RWPE2 (cell line): ENCODE measurements around the gene PLA2G5.
"Not testable (repeated sequence)": the region's sequence is repeated elsewhere in the genome, so short reads cannot be mapped to it uniquely, and the experiment has no call there.

ENCODE experiments used
- ATAC-seq: fragments of 200-7000 bp; cut with Tn5 transposase; 3 replicates; pipeline ENCODE4 v1.9.1; 2021; ENCODE audit warnings: low read depth
- DNase-seq: peaks from one replicate; pipeline ENCODE4 v3.0.0-alpha.2; 2020; ENCODE audit warnings: low spot score
- H3K27ac ChIP-seq: fragments of 450-650 bp; 2 replicates; pipeline ENCODE4 v1.5.1; 2017; ENCODE audit warnings: mild to moderate bottlenecking; ENCODE audit not compliant: poor library complexity, severe bottlenecking
- H3K27me3 ChIP-seq: fragments of 250-450 bp; sonication (Bioruptor Pico); 2 replicates; pipeline ENCODE4 v1.5.1; 2021; ENCODE audit warnings: mild to moderate bottlenecking, moderate library complexity; ENCODE audit not compliant: insufficient read depth, poor library complexity, severe bottlenecking
- H3K36me3 ChIP-seq: fragments of 250-450 bp; sonication (Bioruptor Pico); 2 replicates; pipeline ENCODE4 v1.5.1; 2020; ENCODE audit warnings: low read depth, mild to moderate bottlenecking, moderate library complexity
- H3K4me1 ChIP-seq: fragments of 250-450 bp; sonication (Bioruptor Pico); 2 replicates; pipeline ENCODE4 v1.5.1; 2021; ENCODE audit warnings: mild to moderate bottlenecking, moderate library complexity; ENCODE audit not compliant: insufficient read depth, poor library complexity, severe bottlenecking
- H3K4me3 ChIP-seq: fragments of 250-450 bp; sonication (Bioruptor Pico); 2 replicates; pipeline ENCODE4 v1.5.1; 2021; ENCODE audit warnings: mild to moderate bottlenecking, moderate library complexity; ENCODE audit not compliant: severe bottlenecking
- H3K9me3 ChIP-seq: fragments of 250-450 bp; sonication (Bioruptor Pico); 2 replicates; pipeline ENCODE4 v1.5.1; 2021; ENCODE audit warnings: mild to moderate bottlenecking, moderate library complexity; ENCODE audit not compliant: severe bottlenecking
- TF ChIP-seq, protein P1 (sequence below): fragments of 450-650 bp; IDR thresholded peaks from one replicate; pipeline ENCODE4 v1.5.1; 2017; ENCODE audit warnings: mild to moderate bottlenecking, moderate library complexity; ENCODE audit not compliant: poor library complexity, severe bottlenecking

Gene PLA2G5

DNA sequence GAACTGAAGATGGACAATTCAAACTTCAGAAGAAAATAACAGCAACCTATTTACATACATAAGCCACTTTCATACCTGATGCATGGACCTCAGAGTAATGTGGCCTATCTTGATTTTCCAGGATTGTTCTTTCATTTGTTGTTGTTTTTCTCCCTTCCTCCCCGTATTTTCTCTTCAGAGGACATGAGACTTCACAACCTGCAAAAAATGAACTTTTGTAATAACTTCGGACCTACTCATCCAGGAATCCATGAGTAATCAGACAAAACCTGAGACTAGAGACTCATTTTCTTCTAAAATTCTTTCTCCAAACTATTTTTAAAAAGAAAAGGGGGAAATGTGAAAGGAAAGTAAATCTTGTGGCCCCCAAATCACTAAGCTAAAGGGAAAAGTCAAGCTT lies 17.6 kb upstream of the PLA2G5 start:
- ATAC-seq (no peak), DNase-seq (no peak)
- TF ChIP-seq, protein P1, sequence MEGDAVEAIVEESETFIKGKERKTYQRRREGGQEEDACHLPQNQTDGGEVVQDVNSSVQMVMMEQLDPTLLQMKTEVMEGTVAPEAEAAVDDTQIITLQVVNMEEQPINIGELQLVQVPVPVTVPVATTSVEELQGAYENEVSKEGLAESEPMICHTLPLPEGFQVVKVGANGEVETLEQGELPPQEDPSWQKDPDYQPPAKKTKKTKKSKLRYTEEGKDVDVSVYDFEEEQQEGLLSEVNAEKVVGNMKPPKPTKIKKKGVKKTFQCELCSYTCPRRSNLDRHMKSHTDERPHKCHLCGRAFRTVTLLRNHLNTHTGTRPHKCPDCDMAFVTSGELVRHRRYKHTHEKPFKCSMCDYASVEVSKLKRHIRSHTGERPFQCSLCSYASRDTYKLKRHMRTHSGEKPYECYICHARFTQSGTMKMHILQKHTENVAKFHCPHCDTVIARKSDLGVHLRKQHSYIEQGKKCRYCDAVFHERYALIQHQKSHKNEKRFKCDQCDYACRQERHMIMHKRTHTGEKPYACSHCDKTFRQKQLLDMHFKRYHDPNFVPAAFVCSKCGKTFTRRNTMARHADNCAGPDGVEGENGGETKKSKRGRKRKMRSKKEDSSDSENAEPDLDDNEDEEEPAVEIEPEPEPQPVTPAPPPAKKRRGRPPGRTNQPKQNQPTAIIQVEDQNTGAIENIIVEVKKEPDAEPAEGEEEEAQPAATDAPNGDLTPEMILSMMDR = no peak
- Histone ChIP-seq H3K4me1 (no peaks in the 10 kb centered on the region), H3K27me3 (no peaks in the 10 kb centered on the region), H3K27ac (no peak overlapping the region), H3K4me3 (no peak overlapping the region), H3K9me3 (peaks cover 9% of the 10 kb centered on the region), H3K36me3 (no peaks in the 10 kb centered on the region)

DNA sequence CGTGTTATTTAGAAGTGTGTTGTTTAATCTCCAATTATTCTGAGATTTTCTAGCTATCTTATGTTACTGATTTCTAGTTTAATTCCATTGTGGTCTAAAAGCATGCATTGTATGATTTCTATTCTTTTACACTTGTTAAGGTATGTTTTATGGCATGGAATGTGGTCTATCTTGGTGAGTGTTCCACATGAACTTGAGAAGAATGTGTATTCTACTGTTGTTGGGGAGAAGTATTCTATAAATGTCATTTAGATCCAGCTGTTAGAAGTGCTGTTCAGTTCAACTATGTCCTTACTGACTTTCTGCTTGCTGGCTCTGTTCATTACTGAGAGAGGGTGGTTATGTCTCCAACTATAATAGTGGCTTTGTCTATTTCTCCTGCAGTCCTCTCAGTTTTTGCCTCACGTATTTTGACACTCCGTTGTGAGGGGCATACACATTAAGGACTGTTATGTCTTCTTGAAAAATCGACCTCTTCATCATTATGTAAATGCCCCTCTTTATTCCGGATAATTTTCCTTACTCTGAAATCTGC lies 12.0 kb upstream of the PLA2G5 start:
- ATAC-seq = no peak
- H3K4me3 ChIP-seq = no peak overlapping the region
- H3K4me1 ChIP-seq = peaks cover 7% of the 10 kb centered on the region
- H3K27ac ChIP-seq = peak overlapping the region; percentile 38
- no peaks in the 10 kb centered on the region for H3K9me3 ChIP-seq
- TF ChIP-seq, protein P1 = no peak
- DNase-seq = no peak
- no peaks in the 10 kb centered on the region for H3K27me3 ChIP-seq
- no peaks in the 10 kb centered on the region for H3K36me3 ChIP-seq

DNA sequence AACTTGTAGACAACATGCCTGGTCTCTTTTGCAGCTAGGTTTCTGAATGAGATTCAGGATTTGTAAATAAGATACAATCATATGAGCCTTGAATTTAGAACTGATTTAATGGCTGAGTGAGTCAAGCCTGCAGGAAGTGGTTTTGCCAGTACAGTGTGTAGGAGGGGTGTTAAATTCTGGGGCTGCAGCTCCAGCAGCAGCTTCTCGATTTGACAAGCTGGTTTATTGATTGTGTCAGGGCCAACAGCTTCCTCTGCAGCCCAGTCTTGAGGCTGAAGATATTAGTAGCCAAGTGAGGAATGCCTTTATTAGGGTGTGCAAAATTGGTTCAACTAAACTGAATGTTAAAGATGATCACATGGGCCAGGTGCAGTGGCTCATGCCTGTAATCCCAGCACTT lies 11.5 kb upstream of the PLA2G5 start:
- H3K4me3 ChIP-seq = no peak overlapping the region

DNA sequence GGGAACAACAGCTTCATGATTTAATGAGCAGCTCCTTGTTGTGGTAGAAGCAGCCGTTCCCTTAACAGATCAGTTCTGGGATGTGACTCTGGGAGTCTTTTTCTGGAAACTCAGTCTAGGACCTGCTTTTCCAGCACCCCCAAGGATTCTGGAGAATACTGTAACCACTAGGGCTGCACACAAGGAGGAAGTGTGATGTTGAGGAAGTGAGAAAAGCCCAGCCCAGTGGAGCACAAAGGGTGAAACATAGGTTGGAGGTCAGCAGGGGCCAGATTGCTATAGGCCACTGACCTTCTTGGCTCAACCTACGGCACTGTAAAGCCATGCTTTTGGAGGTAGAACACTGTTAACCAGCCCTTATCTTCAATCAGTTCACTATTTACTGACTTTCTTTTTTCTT lies 10.1 kb upstream of the PLA2G5 start:
- DNase-seq = no peak
- TF ChIP-seq, protein P1 = no peak
- Histone ChIP-seq H3K27ac (no peak overlapping the region), H3K4me1 (peaks cover 10% of the 10 kb centered on the region), H3K9me3 (no peaks in the 10 kb centered on the region), H3K4me3 (no peak overlapping the region), H3K36me3 (no peaks in the 10 kb centered on the region), H3K27me3 (no peaks in the 10 kb centered on the region)
- no peak for ATAC-seq

More for the DNA sequence above, 11.5 kb upstream of the PLA2G5 start:
- Histone ChIP-seq H3K4me1 (peaks cover 7% of the 10 kb centered on the region), H3K36me3 (no peaks in the 10 kb centered on the region), H3K27me3 (no peaks in the 10 kb centered on the region), H3K9me3 (no peaks in the 10 kb centered on the region), H3K27ac (peak overlapping the region; percentile 38)
- peak; percentile 97 for ATAC-seq
- TF ChIP-seq, protein P1 = no peak
- no peak for DNase-seq

DNA sequence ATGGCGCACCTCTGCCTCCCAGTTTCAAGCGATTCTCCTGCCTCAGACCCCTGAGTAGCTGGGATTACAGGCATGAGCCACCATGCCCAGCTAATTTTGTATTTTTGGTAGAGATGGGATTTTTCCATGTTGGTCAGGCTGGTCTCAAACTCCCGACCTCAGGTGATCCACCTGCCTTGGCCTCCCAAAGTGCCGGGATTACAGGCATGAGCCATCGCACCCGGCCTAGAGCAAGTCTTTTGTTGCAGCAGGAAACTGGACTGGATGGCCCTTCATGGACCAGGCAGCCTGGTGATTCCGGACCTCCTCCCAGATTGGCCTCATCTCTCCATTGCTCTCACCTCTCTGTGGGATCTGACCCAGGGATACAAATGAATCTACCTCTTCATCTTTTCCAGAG lies 9.2 kb upstream of the PLA2G5 start:
- not testable (repeated sequence) for DNase-seq, H3K4me3 ChIP-seq, ATAC-seq, H3K27me3 ChIP-seq, H3K36me3 ChIP-seq, H3K9me3 ChIP-seq, H3K27ac ChIP-seq
- peaks cover 10% of the 10 kb centered on the region for H3K4me1 ChIP-seq
